ENCODE data around the gene PLPP6.

The PLPP6 gene

DNA sequence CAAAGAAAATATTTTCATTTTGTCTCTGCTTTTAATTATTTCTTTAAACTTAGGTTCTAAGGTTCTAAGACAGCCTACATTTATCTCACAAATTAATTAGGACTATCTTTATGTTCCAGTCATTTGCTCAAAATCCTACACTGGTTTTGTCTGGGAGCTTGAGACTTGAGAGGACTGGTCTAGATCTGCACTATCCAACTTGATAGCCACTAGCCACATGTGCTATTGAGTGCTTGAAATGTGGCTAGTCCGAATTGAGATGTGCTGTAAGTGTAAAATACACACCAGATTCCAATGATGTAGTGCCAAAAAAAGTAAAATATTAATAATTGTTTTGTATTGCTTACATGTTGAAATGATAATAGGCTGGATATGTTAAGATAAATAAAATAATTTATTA, 24.5 kb downstream of the PLPP6 start:
- TF ChIP-seq, protein P1, sequence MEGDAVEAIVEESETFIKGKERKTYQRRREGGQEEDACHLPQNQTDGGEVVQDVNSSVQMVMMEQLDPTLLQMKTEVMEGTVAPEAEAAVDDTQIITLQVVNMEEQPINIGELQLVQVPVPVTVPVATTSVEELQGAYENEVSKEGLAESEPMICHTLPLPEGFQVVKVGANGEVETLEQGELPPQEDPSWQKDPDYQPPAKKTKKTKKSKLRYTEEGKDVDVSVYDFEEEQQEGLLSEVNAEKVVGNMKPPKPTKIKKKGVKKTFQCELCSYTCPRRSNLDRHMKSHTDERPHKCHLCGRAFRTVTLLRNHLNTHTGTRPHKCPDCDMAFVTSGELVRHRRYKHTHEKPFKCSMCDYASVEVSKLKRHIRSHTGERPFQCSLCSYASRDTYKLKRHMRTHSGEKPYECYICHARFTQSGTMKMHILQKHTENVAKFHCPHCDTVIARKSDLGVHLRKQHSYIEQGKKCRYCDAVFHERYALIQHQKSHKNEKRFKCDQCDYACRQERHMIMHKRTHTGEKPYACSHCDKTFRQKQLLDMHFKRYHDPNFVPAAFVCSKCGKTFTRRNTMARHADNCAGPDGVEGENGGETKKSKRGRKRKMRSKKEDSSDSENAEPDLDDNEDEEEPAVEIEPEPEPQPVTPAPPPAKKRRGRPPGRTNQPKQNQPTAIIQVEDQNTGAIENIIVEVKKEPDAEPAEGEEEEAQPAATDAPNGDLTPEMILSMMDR (IDR thresholded peaks at IDR 0.05; ENCODE audit: low read depth, low read length) = no peak
- H3K4me3 ChIP-seq (replicated peaks in 1 of 2; ENCODE audit: low read depth in 2 of 2, low read length in 2 of 2) = no peak overlapping the region
- no peak for DNase-seq (ENCODE audit: low read depth in 2 of 2)

DNA sequence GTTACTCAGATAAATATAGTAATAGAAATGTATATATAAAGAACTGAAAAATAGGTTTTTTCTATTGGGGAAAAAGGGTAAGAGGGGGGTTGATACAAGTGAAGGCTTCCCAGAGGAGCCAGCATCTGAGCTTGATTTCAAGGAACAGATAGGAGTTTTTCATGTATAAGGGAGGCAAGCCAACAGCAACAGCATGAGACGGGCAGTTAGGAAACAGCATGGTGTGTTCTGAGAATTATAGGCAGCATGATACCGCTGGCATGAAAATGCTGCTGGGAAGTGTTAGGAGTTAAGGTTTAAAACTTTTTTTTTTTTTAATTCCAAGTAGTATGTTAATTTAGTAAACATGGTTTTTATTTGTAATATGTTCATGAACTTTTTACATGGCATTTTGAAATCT, 26.9 kb downstream of the PLPP6 start:
- H3K4me3 ChIP-seq (replicated peaks in 1 of 2; ENCODE audit: low read depth in 2 of 2, low read length in 2 of 2) = no peak overlapping the region
- TF ChIP-seq, protein P1 (IDR thresholded peaks at IDR 0.05; ENCODE audit: low read depth, low read length) = no peak
- no peak for DNase-seq (ENCODE audit: low read depth in 2 of 2)

DNA sequence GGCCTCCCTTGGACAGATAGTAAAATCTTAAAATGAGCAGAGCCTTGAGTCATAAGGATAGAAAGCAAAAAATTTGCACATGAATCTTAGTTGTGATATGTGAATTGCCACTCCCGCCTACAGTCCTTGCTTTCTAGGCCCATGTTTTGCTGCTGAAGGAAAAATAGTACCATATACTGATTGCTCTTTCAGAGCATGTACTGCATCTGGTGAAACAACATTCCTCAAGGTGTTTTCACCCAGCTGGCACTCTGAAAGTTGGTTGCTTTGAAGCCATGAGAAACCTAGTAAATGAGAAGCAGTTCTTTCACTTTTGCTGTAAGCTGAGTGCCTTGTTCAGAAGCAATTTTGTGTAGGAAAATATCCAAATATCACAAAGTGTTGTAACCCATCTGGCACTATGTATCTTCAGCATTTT, 27.6 kb downstream of the PLPP6 start:
- TF ChIP-seq, protein P1 (IDR thresholded peaks at IDR 0.05; ENCODE audit: low read depth, low read length) = no peak
- no peak overlapping the region for H3K4me3 ChIP-seq (replicated peaks in 1 of 2; ENCODE audit: low read depth in 2 of 2, low read length in 2 of 2)
- no peak for DNase-seq (ENCODE audit: low read depth in 2 of 2)

DNA sequence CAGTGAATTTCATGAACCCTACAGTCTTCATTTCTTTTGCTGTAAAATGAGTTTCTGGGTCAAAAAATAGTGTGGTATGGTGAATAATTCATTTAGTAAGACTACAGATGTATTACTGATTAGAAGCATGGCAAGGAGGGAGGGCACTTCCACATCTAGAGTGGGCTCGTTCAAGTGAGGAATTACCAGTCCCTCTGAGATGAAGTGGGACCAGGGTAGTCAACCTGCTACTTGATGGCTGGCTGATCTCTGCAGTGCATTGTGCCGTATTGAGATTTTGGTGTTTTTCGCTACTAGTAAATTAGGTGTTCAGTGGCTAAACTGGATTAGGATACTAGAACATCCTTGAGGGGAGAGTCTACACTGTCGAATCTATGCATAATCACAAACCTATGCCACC, 28.1 kb downstream of the PLPP6 start:
- DNase-seq (ENCODE audit: low read depth in 2 of 2) = no peak
- TF ChIP-seq, protein P1 (IDR thresholded peaks at IDR 0.05; ENCODE audit: low read depth, low read length) = no peak
- H3K4me3 ChIP-seq (replicated peaks in 1 of 2; ENCODE audit: low read depth in 2 of 2, low read length in 2 of 2) = no peak overlapping the region

DNA sequence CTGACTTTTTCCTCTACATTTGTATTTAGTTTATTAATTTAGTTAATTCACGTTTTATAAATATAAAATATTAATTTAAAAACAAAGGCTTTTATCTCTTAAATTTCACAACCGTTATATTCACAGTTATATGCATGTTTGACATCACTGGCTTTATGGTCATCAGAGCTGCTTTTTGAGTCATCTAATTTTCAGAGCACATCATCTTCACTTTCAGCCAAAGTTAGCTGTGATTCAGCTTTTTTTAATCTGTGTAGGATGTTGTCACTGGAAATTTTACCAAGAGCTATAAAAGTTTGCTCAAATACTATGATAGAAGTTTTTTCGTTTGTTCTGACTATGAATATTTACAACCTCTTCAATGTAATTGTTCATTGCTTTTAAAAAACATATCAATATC, 29.7 kb downstream of the PLPP6 start:
- DNase-seq (ENCODE audit: low read depth in 2 of 2) = peak; percentile 63 to 81
- TF ChIP-seq, protein P1 (IDR thresholded peaks at IDR 0.05; ENCODE audit: low read depth, low read length) = no peak
- H3K4me3 ChIP-seq (replicated peaks in 1 of 2; ENCODE audit: low read depth in 2 of 2, low read length in 2 of 2) = no peak overlapping the region

DNA sequence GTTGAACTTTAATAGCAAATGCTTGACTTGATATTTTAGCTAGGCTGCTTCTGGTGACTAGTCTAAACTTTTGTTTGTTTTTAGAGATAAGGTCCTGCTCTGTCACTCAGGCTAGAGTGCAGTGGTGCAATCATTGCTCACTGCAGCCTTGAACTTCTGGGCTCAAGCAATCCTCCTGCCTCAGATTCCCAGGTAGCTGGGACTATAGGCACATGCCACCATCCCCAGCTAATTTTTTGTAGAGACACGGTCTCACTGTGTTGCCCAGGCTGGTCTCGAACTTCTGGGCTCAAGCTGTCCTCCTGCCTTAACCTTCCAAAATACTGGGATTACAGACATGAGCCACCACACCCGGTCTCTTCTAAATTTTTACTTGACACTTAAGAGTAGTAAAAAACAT, 38.0 kb downstream of the PLPP6 start:
- TF ChIP-seq, protein P1 (IDR thresholded peaks at IDR 0.05; ENCODE audit: low read depth, low read length) = no peak
- DNase-seq (ENCODE audit: low read depth in 2 of 2) = peak in 1 of 2 donors; percentile 41
- no peak overlapping the region for H3K4me3 ChIP-seq (replicated peaks in 1 of 2; ENCODE audit: low read depth in 2 of 2, low read length in 2 of 2)

DNA sequence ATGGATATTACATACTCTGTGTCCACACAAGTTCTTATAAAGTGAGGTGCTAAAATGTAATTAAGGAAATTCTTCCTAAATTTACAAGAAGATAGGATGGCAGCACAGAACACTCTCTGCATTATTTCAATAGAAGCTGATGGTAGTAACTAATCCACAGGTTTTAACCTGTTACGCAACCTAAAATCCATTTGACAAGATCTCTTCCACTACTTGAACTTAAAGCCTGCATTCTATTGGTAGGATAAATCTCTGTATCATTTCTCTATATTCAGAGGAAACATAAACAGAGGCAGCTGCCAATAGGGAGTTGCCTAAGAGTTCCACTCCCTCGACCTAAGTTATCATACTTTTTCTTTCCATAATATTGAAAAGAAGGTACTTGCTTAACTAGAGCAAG, 38.8 kb downstream of the PLPP6 start:
- no peak overlapping the region for H3K4me3 ChIP-seq (replicated peaks in 1 of 2; ENCODE audit: low read depth in 2 of 2, low read length in 2 of 2)
- TF ChIP-seq, protein P1 (IDR thresholded peaks at IDR 0.05; ENCODE audit: low read depth, low read length) = no peak
- DNase-seq (ENCODE audit: low read depth in 2 of 2) = no peak
